Stomach (tissue), 4 donors: ENCODE measurements around the gene TRIM29.

Experiments
- EP300 ChIP-seq: sonication (generic); formaldehyde crosslinking; IDR thresholded peaks from one replicate; pipeline ENCODE4 v1.6.1; 2017; ENCODE audit warnings: antibody characterized with exemption
- POLR2A ChIP-seq, 4 donors: fragments of 450-650 bp; IDR thresholded peaks; one replicate each; pipeline ENCODE4 v1.6.1; 2016; ENCODE audit warnings: antibody characterized with exemption in 4 of 4, control low read depth in 2 of 4, mild to moderate bottlenecking in 1 of 4, moderate library complexity in 1 of 4
- POLR2AphosphoS5 ChIP-seq, 3 donors: sonication (generic); formaldehyde crosslinking; IDR thresholded peaks; one replicate each; pipeline ENCODE4 v1.6.1; 2016; ENCODE audit warnings: antibody characterized with exemption in 3 of 3
- TF ChIP-seq, protein P1 (sequence below), 7 experiments: fragments of 450-650 bp in 4 of 7; fragments of 200-600 bp in 3 of 7; sonication (generic) in 3 of 7; IDR thresholded peaks; one replicate each; pipeline ENCODE4 v1.5.1; 2016 to 2019; ENCODE audit warnings: antibody characterized with exemption in 7 of 7, control low read depth in 2 of 7, mild to moderate bottlenecking in 1 of 7

DNA sequence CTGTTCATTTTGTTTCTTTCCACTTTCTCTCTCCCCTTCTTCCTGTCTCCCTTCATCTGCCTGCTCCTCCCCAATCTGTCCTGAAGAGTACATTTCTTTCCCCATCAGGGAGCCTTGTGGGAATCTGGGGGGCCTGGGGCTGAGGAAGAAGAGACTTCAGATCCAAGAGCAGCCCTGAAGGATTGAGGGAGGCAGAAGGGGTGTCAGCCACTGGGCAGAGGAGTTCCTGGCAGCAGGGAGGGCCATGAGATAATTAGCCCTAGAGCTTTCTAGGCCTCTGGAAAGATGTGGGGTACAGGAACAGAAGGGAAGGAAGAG, 48.5 kb upstream of the TRIM29 start:
- TF ChIP-seq, protein P1, sequence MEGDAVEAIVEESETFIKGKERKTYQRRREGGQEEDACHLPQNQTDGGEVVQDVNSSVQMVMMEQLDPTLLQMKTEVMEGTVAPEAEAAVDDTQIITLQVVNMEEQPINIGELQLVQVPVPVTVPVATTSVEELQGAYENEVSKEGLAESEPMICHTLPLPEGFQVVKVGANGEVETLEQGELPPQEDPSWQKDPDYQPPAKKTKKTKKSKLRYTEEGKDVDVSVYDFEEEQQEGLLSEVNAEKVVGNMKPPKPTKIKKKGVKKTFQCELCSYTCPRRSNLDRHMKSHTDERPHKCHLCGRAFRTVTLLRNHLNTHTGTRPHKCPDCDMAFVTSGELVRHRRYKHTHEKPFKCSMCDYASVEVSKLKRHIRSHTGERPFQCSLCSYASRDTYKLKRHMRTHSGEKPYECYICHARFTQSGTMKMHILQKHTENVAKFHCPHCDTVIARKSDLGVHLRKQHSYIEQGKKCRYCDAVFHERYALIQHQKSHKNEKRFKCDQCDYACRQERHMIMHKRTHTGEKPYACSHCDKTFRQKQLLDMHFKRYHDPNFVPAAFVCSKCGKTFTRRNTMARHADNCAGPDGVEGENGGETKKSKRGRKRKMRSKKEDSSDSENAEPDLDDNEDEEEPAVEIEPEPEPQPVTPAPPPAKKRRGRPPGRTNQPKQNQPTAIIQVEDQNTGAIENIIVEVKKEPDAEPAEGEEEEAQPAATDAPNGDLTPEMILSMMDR (IDR thresholded peaks at IDR 0.05): no peak
- TF ChIP-seq POLR2AphosphoS5 (IDR thresholded peaks at IDR 0.05) (no peak), EP300 (no peak), POLR2A (IDR thresholded peaks at IDR 0.05) (no peak)
